IPS DF 6.9 (cell line): ENCODE results near the gene HACE1.
A peak's percentile ranks its signal among the peaks of the same experiment; 100 is the strongest.

ENCODE experiments used
- DNase-seq: peaks from one replicate; pipeline ENCODE4 v3.0.0-alpha.2; 2013; ENCODE audit warnings: low read depth, low spot score
- H3K27ac ChIP-seq: one replicate; pipeline ENCODE4 v1.5.1; 2013; ENCODE audit warnings: low read length, control low read depth
- H3K27me3 ChIP-seq: 2 replicates; pipeline ENCODE4 v1.6.1; 2013; ENCODE audit warnings: mild to moderate bottlenecking, low read length; ENCODE audit not compliant: control insufficient read depth, insufficient read depth
- H3K36me3 ChIP-seq: 2 replicates; pipeline ENCODE4 v1.6.1; 2013; ENCODE audit warnings: low read length; ENCODE audit not compliant: control insufficient read depth, insufficient read depth
- H3K4me1 ChIP-seq: 2 replicates; pipeline ENCODE4 v1.6.1; 2013; ENCODE audit warnings: low read length; ENCODE audit not compliant: control insufficient read depth, insufficient read depth
- H3K4me3 ChIP-seq: 2 replicates; pipeline ENCODE4 v1.5.1; 2013; ENCODE audit warnings: mild to moderate bottlenecking, low read length
- H3K9me3 ChIP-seq: 2 replicates; pipeline ENCODE4 v1.6.1; 2013; ENCODE audit warnings: low read length, inconsistent platforms; ENCODE audit not compliant: control insufficient read depth, insufficient read depth
- WGBS: extraction: QIAGEN DNeasy Blood & Tissue Kit; methylation state at CpG from one replicate; pipeline ENCODE4 v1.1.7; 2013; ENCODE audit warnings: mixed read lengths, missing lambda C conversion rate; ENCODE audit not compliant: insufficient read length, insufficient coverage; 5-methylcytosine and 5-hydroxymethylcytosine counted together

The HACE1 gene

GRCh38 chr6:104689551-104690205 is 170.0 kb downstream of the HACE1 start:
- DNase-seq, result no peak
- WGBS, result no CpG with 5 or more reads among the region's 3 CpGs
- no peak overlapping the region for H3K27ac ChIP-seq

GRCh38 chr6:104688283-104688969 is 171.3 kb downstream of the HACE1 start:
- H3K27ac ChIP-seq, result no peak overlapping the region
- no peaks in the 10 kb centered on the region; the same call in 1 of the 2 replicates for H3K4me1 ChIP-seq
- H3K36me3 ChIP-seq, result no peaks in the 10 kb centered on the region
- H3K4me3 ChIP-seq, result no peak overlapping the region
- no peaks in the 10 kb centered on the region for H3K9me3 ChIP-seq
- no peak for DNase-seq
- no CpG with 5 or more reads among the region's 3 CpGs for WGBS
- H3K27me3 ChIP-seq, result no peaks in the 10 kb centered on the region

More at GRCh38 chr6:104689551-104690205, 170.0 kb downstream of the HACE1 start:
- H3K9me3 ChIP-seq, result no peaks in the 10 kb centered on the region
- H3K27me3 ChIP-seq, result no peaks in the 10 kb centered on the region
- H3K36me3 ChIP-seq, result no peaks in the 10 kb centered on the region
- H3K4me1 ChIP-seq, result no peaks in the 10 kb centered on the region; the same call in 1 of the 2 replicates
- H3K4me3 ChIP-seq, result no peak overlapping the region

GRCh38 chr6:104686550-104687175 is 173.1 kb downstream of the HACE1 start:
- DNase-seq, result no peak
- no CpG with 5 or more reads among the region's 6 CpGs for WGBS

GRCh38 chr6:104685871-104686549 is 173.7 kb downstream of the HACE1 start:
- Histone ChIP-seq H3K27ac (no peak overlapping the region), H3K27me3 (no peaks in the 10 kb centered on the region), H3K9me3 (no peaks in the 10 kb centered on the region), H3K4me3 (no peak overlapping the region), H3K36me3 (no peaks in the 10 kb centered on the region), H3K4me1 (no peaks in the 10 kb centered on the region; the same call in 1 of the 2 replicates)
- no CpG with 5 or more reads among the region's 6 CpGs for WGBS
- no peak for DNase-seq

More at GRCh38 chr6:104686550-104687175, 173.1 kb downstream of the HACE1 start:
- Histone ChIP-seq H3K9me3 (no peaks in the 10 kb centered on the region), H3K4me1 (no peaks in the 10 kb centered on the region; the same call in 1 of the 2 replicates), H3K27ac (no peak overlapping the region), H3K36me3 (no peaks in the 10 kb centered on the region), H3K27me3 (no peaks in the 10 kb centered on the region), H3K4me3 (no peak overlapping the region)

- no peaks in the 10 kb centered on the region; the same call in 1 of the 2 replicates for H3K4me1 ChIP-seq
- WGBS, result no CpG with 5 or more reads among the region's 2 CpGs
- no peaks in the 10 kb centered on the region for H3K36me3 ChIP-seq
- DNase-seq, result no peak
- H3K9me3 ChIP-seq, result no peaks in the 10 kb centered on the region
- no peak overlapping the region for H3K27ac ChIP-seq
- H3K27me3 ChIP-seq, result no peaks in the 10 kb centered on the region
- no peak overlapping the region for H3K4me3 ChIP-seq
Observed at GRCh38 chr6:104684911-104685415, 174.8 kb downstream of the HACE1 start.

GRCh38 chr6:104683809-104684208 is 175.9 kb downstream of the HACE1 start:
- no peaks in the 10 kb centered on the region for H3K36me3 ChIP-seq
- no CpG with 5 or more reads among the region's 4 CpGs for WGBS
- no peak overlapping the region for H3K4me3 ChIP-seq

GRCh38 chr6:104682722-104683643 is 176.7 kb downstream of the HACE1 start:
- Histone ChIP-seq H3K9me3 (no peaks in the 10 kb centered on the region), H3K4me1 (no peaks in the 10 kb centered on the region; the same call in 1 of the 2 replicates), H3K27me3 (no peaks in the 10 kb centered on the region), H3K4me3 (no peak overlapping the region), H3K27ac (no peak overlapping the region), H3K36me3 (no peaks in the 10 kb centered on the region)
- peak; percentile 75 for DNase-seq
- WGBS, result no CpG with 5 or more reads among the region's 15 CpGs

More at GRCh38 chr6:104683809-104684208, 175.9 kb downstream of the HACE1 start:
- DNase-seq, result no peak
- H3K9me3 ChIP-seq, result no peaks in the 10 kb centered on the region
- no peaks in the 10 kb centered on the region; the same call in 1 of the 2 replicates for H3K4me1 ChIP-seq
- H3K27ac ChIP-seq, result no peak overlapping the region
- no peaks in the 10 kb centered on the region for H3K27me3 ChIP-seq

- no CpG with 5 or more reads among the region's 2 CpGs for WGBS
- Histone ChIP-seq H3K9me3 (no peaks in the 10 kb centered on the region), H3K27me3 (no peaks in the 10 kb centered on the region), H3K27ac (no peak overlapping the region), H3K36me3 (no peaks in the 10 kb centered on the region), H3K4me1 (no peaks in the 10 kb centered on the region), H3K4me3 (no peak overlapping the region)
- DNase-seq, result no peak
Observed at GRCh38 chr6:104680539-104680938, 179.2 kb downstream of the HACE1 start.

GRCh38 chr6:104679971-104680370 is 179.7 kb downstream of the HACE1 start:
- Histone ChIP-seq H3K27ac (no peak overlapping the region), H3K4me1 (no peaks in the 10 kb centered on the region), H3K27me3 (no peaks in the 10 kb centered on the region), H3K36me3 (no peaks in the 10 kb centered on the region), H3K9me3 (no peaks in the 10 kb centered on the region), H3K4me3 (no peak overlapping the region)
- WGBS, result no CpG with 5 or more reads among the region's 1 CpG
- DNase-seq, result no peak
